KOPT-K1 (cell line): ENCODE measurements around the gene GSTM3.
"Not testable (repeated sequence)": the region's sequence is repeated elsewhere in the genome, so short reads cannot be mapped to it uniquely, and the experiment has no call there.

ENCODE experiments used
- H3K27ac ChIP-seq: fragments of 200-600 bp; sonication (generic); 2 replicates; pipeline ENCODE4 v1.5.1; 2016; ENCODE audit warnings: antibody characterized with exemption, mild to moderate bottlenecking, low read depth, low read length; ENCODE audit not compliant: poor library complexity, severe bottlenecking
- H3K36me3 ChIP-seq: fragments of 200-600 bp; sonication (generic); 2 replicates; pipeline ENCODE4 v1.5.1; 2017; ENCODE audit warnings: antibody characterized with exemption, mild to moderate bottlenecking, low read length, moderate library complexity; ENCODE audit not compliant: insufficient read depth
- H3K9me3 ChIP-seq: fragments of 200-600 bp; sonication (generic); 2 replicates; pipeline ENCODE4 v1.5.1; 2017; ENCODE audit warnings: antibody characterized with exemption, low read length, mild to moderate bottlenecking; ENCODE audit not compliant: insufficient read depth, poor library complexity, severe bottlenecking

Gene GSTM3

GRCh38 chr1:109687109-109687508 is 53.7 kb downstream of the GSTM3 start:
- H3K27ac ChIP-seq, H3K36me3 ChIP-seq, H3K9me3 ChIP-seq: not testable (repeated sequence)

GRCh38 chr1:109685890-109686289 is 54.9 kb downstream of the GSTM3 start:
- not testable (repeated sequence) for H3K27ac ChIP-seq, H3K36me3 ChIP-seq, H3K9me3 ChIP-seq

- not testable (repeated sequence) for H3K36me3 ChIP-seq, H3K27ac ChIP-seq, H3K9me3 ChIP-seq
These were observed 55.4 kb downstream of the GSTM3 start for GRCh38 chr1:109685399-109685798.

GRCh38 chr1:109684777-109685176 is 56.1 kb downstream of the GSTM3 start:
- H3K36me3 ChIP-seq, H3K9me3 ChIP-seq, H3K27ac ChIP-seq: not testable (repeated sequence)
